Left ventricle myocardium inferior (tissue), 1 donor: ENCODE results near the gene CD300A. TPM values are rescaled to one million over a fixed set of nuclear protein-coding genes. Genes with fewer than 3 reads are reported as not detected.
A peak's percentile ranks its signal among the peaks of the same experiment; 100 is the strongest.

Experiments used
- DNase-seq: peaks from one replicate; pipeline ENCODE4 v3.0.0-alpha.2; 2020
- H3K27ac ChIP-seq: fragments of 200-600 bp; replicated peaks from 2 replicates; pipeline ENCODE4 v1.8.0; 2021
- H3K27me3 ChIP-seq: fragments of 200-600 bp; 2 replicates; pipeline ENCODE4 v1.8.0; 2021; ENCODE audit warnings: low read depth
- H3K36me3 ChIP-seq: fragments of 200-600 bp; 2 replicates; pipeline ENCODE4 v1.8.0; 2021
- H3K4me1 ChIP-seq: fragments of 200-600 bp; 2 replicates; pipeline ENCODE4 v1.8.0; 2021
- H3K4me3 ChIP-seq: fragments of 200-600 bp; 2 replicates; pipeline ENCODE4 v1.8.0; 2021; ENCODE audit warnings: mild to moderate bottlenecking, moderate library complexity
- H3K9me3 ChIP-seq: fragments of 200-600 bp; replicated peaks from 2 replicates; pipeline ENCODE4 v1.8.0; 2021
- CTCF ChIP-seq: fragments of 200-600 bp; IDR thresholded peaks from 2 replicates; pipeline ENCODE4 v1.8.0; 2021; ENCODE audit warnings: antibody characterized with exemption, mild to moderate bottlenecking, borderline replicate concordance
- intact Hi-C: fragments of 100-400 bp; cut with micrococcal nuclease; formaldehyde crosslinking; loops from one replicate; pipeline ENCODE4 v1.11.0; 2022
- total RNA-seq: library from RNA; stranded (reverse); fragmentation: NEBNext Ultra II Directional; extraction: Animal tissue kit (Norgen Biotek cat#: 25700); gene quantifications from one replicate; pipeline ENCODE4 v1.2.1, GENCODE V29; 2021
- donor health status: DM: no; HTN: yes; CAD: no; lungs with severe emphysema.

CD300A gene
- total RNA-seq, 1 donor from 2014 or later: 1.2 TPM

GRCh38 chr17:74430706-74431567 is 35.5 kb upstream of the CD300A start:
- DNase-seq: peak; percentile 83
- peak overlapping the region; percentile 73 for H3K4me3 ChIP-seq
- no peak for TF ChIP-seq CTCF
- peak overlapping the region; percentile 97 for H3K27ac ChIP-seq
- H3K27me3 ChIP-seq: peaks cover 5% of the 10 kb centered on the region
- no peaks in the 10 kb centered on the region for H3K9me3 ChIP-seq
- no peaks in the 10 kb centered on the region for H3K36me3 ChIP-seq
- intact Hi-C loops: no loop called here
- peaks cover 91% of the 10 kb centered on the region for H3K4me1 ChIP-seq

- peak; percentile 79 for DNase-seq
- Histone ChIP-seq H3K27ac (peak within 1 kb of the TSS; percentile 97), H3K27me3 (peaks cover 5% of the 10 kb centered on the region), H3K36me3 (no peaks in the 10 kb centered on the region), H3K4me3 (peak within 1 kb of the TSS; percentile 73), H3K4me1 (peaks cover 92% of the 10 kb centered on the region), H3K9me3 (no peaks in the 10 kb centered on the region)
- intact Hi-C loops: no loop called here
- no peak for TF ChIP-seq CTCF
Measured at GRCh38 chr17:74431568-74432423, 34.6 kb upstream of the CD300A start, which contains the start of gene GPRC5C. Gene GPRC5C (plus strand): TSS chr17:74432088. CDS start chr17:74439777, 7,689 bp downstream.

- Histone ChIP-seq H3K4me1 (peaks cover 86% of the 10 kb centered on the region), H3K9me3 (peaks cover 5% of the 10 kb centered on the region), H3K36me3 (no peaks in the 10 kb centered on the region), H3K27ac (peak overlapping the region; percentile 97), H3K27me3 (peaks cover 5% of the 10 kb centered on the region), H3K4me3 (peak overlapping the region; percentile 73)
- no peak for TF ChIP-seq CTCF
- intact Hi-C loops: no loop called here
- no peak for DNase-seq
Measured at GRCh38 chr17:74432424-74432690, 34.1 kb upstream of the CD300A start.

GRCh38 chr17:74432766-74433391 is 33.6 kb upstream of the CD300A start:
- H3K4me3 ChIP-seq: peak overlapping the region; percentile 73
- H3K27ac ChIP-seq: peak overlapping the region; percentile 97
- H3K36me3 ChIP-seq: no peaks in the 10 kb centered on the region
- peaks cover 10% of the 10 kb centered on the region for H3K9me3 ChIP-seq
- intact Hi-C loops: no loop called here
- peaks cover 81% of the 10 kb centered on the region for H3K4me1 ChIP-seq
- DNase-seq: no peak
- H3K27me3 ChIP-seq: peaks cover 5% of the 10 kb centered on the region
- no peak for TF ChIP-seq CTCF

GRCh38 chr17:74433421-74434121 is 32.9 kb upstream of the CD300A start:
- H3K27ac ChIP-seq: peak overlapping the region; percentile 97
- no peak for DNase-seq
- H3K36me3 ChIP-seq: no peaks in the 10 kb centered on the region
- peaks cover 5% of the 10 kb centered on the region for H3K27me3 ChIP-seq
- peaks cover 74% of the 10 kb centered on the region for H3K4me1 ChIP-seq
- intact Hi-C loops: no loop called here
- peaks cover 16% of the 10 kb centered on the region for H3K9me3 ChIP-seq
- no peak for TF ChIP-seq CTCF
- peak overlapping the region; percentile 73 for H3K4me3 ChIP-seq
